MV-4-11 (cell line): ENCODE data around the gene ULK4.
A peak's percentile ranks its signal among the peaks of the same experiment; 100 is the strongest.
"Not testable (repeated sequence)": the region's sequence is repeated elsewhere in the genome, so short reads cannot be mapped to it uniquely, and the experiment has no call there.

Experiments used
- DNase-seq: peaks from one replicate; lab custom pipeline; 2025; lab: John Stamatoyannopoulos, UW

Gene ULK4

GRCh38 chr3:41690766-41691563 is 270.9 kb downstream of the ULK4 start:
- peak; percentile 18 for DNase-seq

- DNase-seq = no peak
These were observed 273.1 kb downstream of the ULK4 start for GRCh38 chr3:41688595-41689380.

GRCh38 chr3:41684797-41685735 is 276.8 kb downstream of the ULK4 start:
- DNase-seq = no peak

GRCh38 chr3:41683666-41684350 is 278.1 kb downstream of the ULK4 start:
- no peak for DNase-seq

- peak; percentile 5 for DNase-seq
These were observed 278.9 kb downstream of the ULK4 start for GRCh38 chr3:41682996-41683395.

- DNase-seq = no peak
These were observed 279.5 kb downstream of the ULK4 start for GRCh38 chr3:41682382-41682781.

- DNase-seq = peak; percentile 98
These were observed 280.4 kb downstream of the ULK4 start for GRCh38 chr3:41681479-41681878.

- no peak for DNase-seq
These were observed 282.5 kb downstream of the ULK4 start for GRCh38 chr3:41679374-41679773.

- not testable (repeated sequence) for DNase-seq
These were observed 286.8 kb downstream of the ULK4 start for GRCh38 chr3:41675102-41675501.

GRCh38 chr3:41674449-41674848 is 287.5 kb downstream of the ULK4 start:
- DNase-seq = peak; percentile 15

GRCh38 chr3:41673650-41674049 is 288.3 kb downstream of the ULK4 start:
- no peak for DNase-seq

- no peak for DNase-seq
These were observed 293.5 kb downstream of the ULK4 start for GRCh38 chr3:41668379-41668778.

GRCh38 chr3:41662288-41662687 is 299.6 kb downstream of the ULK4 start:
- DNase-seq = no peak

GRCh38 chr3:41661796-41662195 is 300.1 kb downstream of the ULK4 start:
- no peak for DNase-seq

- DNase-seq = no peak
These were observed 301.4 kb downstream of the ULK4 start for GRCh38 chr3:41660510-41660909.

GRCh38 chr3:41653571-41654239 is 308.2 kb downstream of the ULK4 start:
- DNase-seq = no peak

- DNase-seq = no peak
These were observed 309.0 kb downstream of the ULK4 start for GRCh38 chr3:41652931-41653330.

- DNase-seq = no peak
These were observed 309.4 kb downstream of the ULK4 start for GRCh38 chr3:41652506-41652905.

- DNase-seq = no peak
These were observed 310.2 kb downstream of the ULK4 start for GRCh38 chr3:41651718-41652117.

- DNase-seq = no peak
These were observed 311.5 kb downstream of the ULK4 start for GRCh38 chr3:41650406-41650805.

GRCh38 chr3:41649129-41649739 is 312.7 kb downstream of the ULK4 start:
- no peak for DNase-seq
